Ovary (tissue), 9 donors: ENCODE measurements around the gene FUT6. TPM values are rescaled to one million over a fixed set of nuclear protein-coding genes. Genes with fewer than 3 reads are reported as not detected.

Experiments
- DNase-seq, 5 donors: peaks; one replicate each; pipeline ENCODE4 v3.0.0-alpha.2; 2019 to 2020
- H3K27ac ChIP-seq, 2 donors: fragments of 200-600 bp; one replicate each; pipeline versions ENCODE4 v1.5.1 to v1.8.0; 2019 to 2022
- H3K27me3 ChIP-seq: fragments of 200-600 bp; one replicate; pipeline ENCODE4 v1.8.0; 2022
- H3K36me3 ChIP-seq: fragments of 200-600 bp; sonication (generic); one replicate; pipeline ENCODE4 v1.5.1; 2019
- H3K4me1 ChIP-seq: one replicate; pipeline ENCODE4 v1.8.1; 2013; ENCODE audit warnings: mild to moderate bottlenecking, moderate library complexity; ENCODE audit not compliant: insufficient read depth
- H3K4me3 ChIP-seq: fragments of 200-600 bp; sonication (generic); one replicate; pipeline ENCODE4 v1.5.1; 2017
- H3K9me3 ChIP-seq, 2 donors: fragments of 200-600 bp in 1 of 2; sonication (generic) in 1 of 2; one replicate each; pipeline versions ENCODE4 v1.5.1 to v1.8.1; 2013 to 2019; ENCODE audit warnings: mild to moderate bottlenecking in 1 of 2, moderate library complexity in 1 of 2
- EP300 ChIP-seq: sonication (generic); formaldehyde crosslinking; IDR thresholded peaks from one replicate; pipeline ENCODE4 v1.6.1; 2017; ENCODE audit warnings: antibody characterized with exemption
- POLR2A ChIP-seq: fragments of 450-650 bp; IDR thresholded peaks from one replicate; pipeline ENCODE4 v1.6.1; 2017; ENCODE audit warnings: antibody characterized with exemption, mild to moderate bottlenecking, moderate library complexity
- WGBS, 3 donors: extraction: QIAGEN DNeasy Blood & Tissue Kit in 1 of 3; methylation state at CpG; one replicate each; pipeline versions ENCODE4 v1.1.5 to v1.1.7; 2013 to 2017; 5-methylcytosine and 5-hydroxymethylcytosine counted together
- intact Hi-C, 4 donors: fragments of 100-400 bp; cut with DNase I; formaldehyde crosslinking; loops; one replicate each; pipeline versions ENCODE4 v1.11.0 to v1.15.1; 2022 to 2023
- polyA plus RNA-seq, 2 donors: library from polyadenylated mRNA; stranded (reverse); fragments of 200-250 nt in 1 of 2; fragments of 350-450 nt in 1 of 2; fragmentation: Illumina TruSeq in 1 of 2; extraction: RNeasy Lipid Tissue Mini Kit (QIAGEN cat#74804) in 1 of 2; gene quantifications; one replicate each; pipeline ENCODE4 v1.2.3, GENCODE V29; 2013 to 2014
- total RNA-seq, 7 donors: library from RNA; depleted of rRNA in 2 of 7; stranded (reverse); fragments of >200 nt in 2 of 7; fragmentation: NEBNext Ultra II Directional in 3 of 7; extraction: Animal tissue kit (Norgen Biotek cat#: 25700) in 3 of 7; gene quantifications; one replicate each; pipeline versions ENCODE4 v1.1.0 to v1.2.4, GENCODE V29; 2016 to 2023
- TF ChIP-seq, protein P1 (sequence below), 3 donors: fragments of 450-650 bp in 2 of 3; fragments of 200-600 bp in 1 of 3; IDR thresholded peaks; one replicate each; pipeline versions ENCODE4 v1.5.1 to v1.8.0; 2016 to 2022; ENCODE audit warnings: antibody characterized with exemption in 3 of 3, mild to moderate bottlenecking in 1 of 3
- donor health status: DM: no; HTN: no; CAD: no; lungs with moderate emphysema.
- donor health status: DM: no; HTN: no; CAD: no.
- donor health status: Bipolar disorder and iron deficiency.
- donor health status: DM: yes; HTN: yes; CAD: no.
- donor health status: DM: no; HTN: no; CAD: no.
- donor health status: DM: yes; HTN: yes; CAD: no.

The FUT6 gene
- total and polyA plus RNA-seq, 9 donors = 0.11 to 2.6 (median 0.38) TPM; not detected in 5

- no peaks in the 10 kb centered on the region for H3K27me3 ChIP-seq
- no peak overlapping the region for H3K4me3 ChIP-seq
- H3K36me3 ChIP-seq = no peaks in the 10 kb centered on the region
- no peak overlapping the region for H3K27ac ChIP-seq
- H3K9me3 ChIP-seq = no peaks in the 10 kb centered on the region
- peaks cover 3% of the 10 kb centered on the region for H3K4me1 ChIP-seq
- intact Hi-C loops = no loop called here
- peak in 1 of 5 donors; percentile 51 for DNase-seq
- 0 to 2% (median 1%) methylated on average over 37 to 44 of the region's 47 CpGs for WGBS, 3 donors
- TF ChIP-seq, protein P1, sequence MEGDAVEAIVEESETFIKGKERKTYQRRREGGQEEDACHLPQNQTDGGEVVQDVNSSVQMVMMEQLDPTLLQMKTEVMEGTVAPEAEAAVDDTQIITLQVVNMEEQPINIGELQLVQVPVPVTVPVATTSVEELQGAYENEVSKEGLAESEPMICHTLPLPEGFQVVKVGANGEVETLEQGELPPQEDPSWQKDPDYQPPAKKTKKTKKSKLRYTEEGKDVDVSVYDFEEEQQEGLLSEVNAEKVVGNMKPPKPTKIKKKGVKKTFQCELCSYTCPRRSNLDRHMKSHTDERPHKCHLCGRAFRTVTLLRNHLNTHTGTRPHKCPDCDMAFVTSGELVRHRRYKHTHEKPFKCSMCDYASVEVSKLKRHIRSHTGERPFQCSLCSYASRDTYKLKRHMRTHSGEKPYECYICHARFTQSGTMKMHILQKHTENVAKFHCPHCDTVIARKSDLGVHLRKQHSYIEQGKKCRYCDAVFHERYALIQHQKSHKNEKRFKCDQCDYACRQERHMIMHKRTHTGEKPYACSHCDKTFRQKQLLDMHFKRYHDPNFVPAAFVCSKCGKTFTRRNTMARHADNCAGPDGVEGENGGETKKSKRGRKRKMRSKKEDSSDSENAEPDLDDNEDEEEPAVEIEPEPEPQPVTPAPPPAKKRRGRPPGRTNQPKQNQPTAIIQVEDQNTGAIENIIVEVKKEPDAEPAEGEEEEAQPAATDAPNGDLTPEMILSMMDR (IDR thresholded peaks at IDR 0.05) = no peak
- no peak for TF ChIP-seq POLR2A
- no peak for TF ChIP-seq EP300
Measured at GRCh38 chr19:5828661-5829566, 10.6 kb downstream of the FUT6 start.

DNA sequence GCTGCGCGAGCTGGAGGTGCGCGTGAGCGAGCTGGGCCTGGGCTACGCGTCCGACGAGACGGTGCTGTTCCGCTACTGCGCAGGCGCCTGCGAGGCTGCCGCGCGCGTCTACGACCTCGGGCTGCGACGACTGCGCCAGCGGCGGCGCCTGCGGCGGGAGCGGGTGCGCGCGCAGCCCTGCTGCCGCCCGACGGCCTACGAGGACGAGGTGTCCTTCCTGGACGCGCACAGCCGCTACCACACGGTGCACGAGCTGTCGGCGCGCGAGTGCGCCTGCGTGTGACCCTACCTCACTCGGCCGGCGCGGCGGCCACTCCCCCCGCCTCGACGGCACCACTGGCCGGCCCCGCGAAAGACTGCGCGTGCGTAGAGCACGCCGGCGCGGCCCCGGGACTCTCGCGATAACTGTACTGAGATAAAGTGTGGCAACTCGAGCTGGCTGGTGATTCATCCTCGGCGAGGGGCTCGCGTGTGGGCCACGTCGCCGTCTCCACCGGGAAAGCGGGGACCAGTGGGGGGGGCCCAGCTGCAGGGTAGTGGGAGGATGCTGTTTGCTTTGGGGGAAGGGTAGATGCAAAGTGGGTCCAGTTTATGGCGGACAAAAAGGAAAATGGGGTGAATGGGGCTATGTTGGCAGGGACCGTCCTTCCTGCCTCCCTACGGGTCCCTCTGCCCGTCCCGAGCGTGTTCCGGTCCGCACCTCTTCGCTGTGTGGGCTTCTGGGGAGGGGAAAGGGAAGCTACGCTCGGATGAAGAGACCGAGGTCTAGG is 11.4 kb downstream of the FUT6 start:
- intact Hi-C loops = no loop called here
- no peaks in the 10 kb centered on the region for H3K9me3 ChIP-seq
- TF ChIP-seq POLR2A = no peak
- TF ChIP-seq, protein P1 (IDR thresholded peaks at IDR 0.05) = no peak
- TF ChIP-seq EP300 = no peak
- H3K4me1 ChIP-seq = peaks cover 3% of the 10 kb centered on the region
- no peaks in the 10 kb centered on the region for H3K36me3 ChIP-seq
- 0 to 2% (median 1%) methylated on average over 67 to 91 of the region's 91 CpGs for WGBS, 3 donors
- peak overlapping the region; percentile 16 for H3K4me3 ChIP-seq
- DNase-seq = peak; percentile 64 to 91 (median 72)
- H3K27me3 ChIP-seq = no peaks in the 10 kb centered on the region
- H3K27ac ChIP-seq = no peak overlapping the region

DNA sequence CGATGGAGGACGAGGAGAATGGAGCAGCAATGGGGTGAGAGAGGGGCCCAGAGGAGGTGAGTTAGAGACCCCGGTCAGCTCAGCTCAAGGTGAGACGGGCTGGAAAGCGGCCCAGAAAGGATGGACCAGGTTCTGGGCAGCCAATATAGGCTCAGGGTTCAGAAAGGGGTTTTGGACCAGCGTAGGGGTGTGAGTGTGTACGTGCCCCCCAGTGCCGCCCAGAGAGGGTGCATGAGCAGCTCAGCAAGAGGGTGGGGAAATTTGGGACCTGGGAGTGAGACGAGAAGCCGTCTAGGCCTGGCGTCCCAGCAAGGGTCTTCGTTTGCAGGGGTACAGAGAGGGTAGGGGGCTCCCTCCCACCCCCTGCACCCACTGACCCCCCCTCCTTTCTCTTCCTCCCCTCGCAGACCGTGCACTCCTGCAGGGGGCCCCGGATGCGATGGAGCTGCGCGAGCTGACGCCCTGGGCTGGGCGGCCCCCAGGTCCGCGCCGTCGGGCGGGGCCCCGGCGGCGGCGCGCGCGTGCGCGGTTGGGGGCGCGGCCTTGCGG is 12.1 kb downstream of the FUT6 start:
- no peaks in the 10 kb centered on the region for H3K27me3 ChIP-seq
- H3K36me3 ChIP-seq = no peaks in the 10 kb centered on the region
- WGBS, 3 donors = 7 to 24% (median 13%) methylated on average over 15 to 37 of the region's 37 CpGs
- H3K4me1 ChIP-seq = peaks cover 3% of the 10 kb centered on the region
- DNase-seq = no peak
- no peak overlapping the region for H3K27ac ChIP-seq
- intact Hi-C loops = no loop called here
- TF ChIP-seq POLR2A = no peak
- TF ChIP-seq, protein P1 (IDR thresholded peaks at IDR 0.05) = no peak
- TF ChIP-seq EP300 = no peak
- H3K4me3 ChIP-seq = peak overlapping the region; percentile 16
- no peaks in the 10 kb centered on the region for H3K9me3 ChIP-seq

- Histone ChIP-seq H3K9me3 (no peaks in the 10 kb centered on the region), H3K27me3 (no peaks in the 10 kb centered on the region), H3K4me1 (peaks cover 4% of the 10 kb centered on the region), H3K27ac (no peak overlapping the region), H3K4me3 (no peak overlapping the region), H3K36me3 (no peaks in the 10 kb centered on the region)
- intact Hi-C loops = no loop called here
- TF ChIP-seq, protein P1 (IDR thresholded peaks at IDR 0.05) = no peak
- no peak for TF ChIP-seq EP300
- no peak for TF ChIP-seq POLR2A
- 17 to 21% (median 17%) methylated on average over 24 of the region's 24 CpGs for WGBS, 3 donors
- peak in 1 of 5 donors; percentile 54 for DNase-seq
Measured at GRCh38 chr19:5826531-5827341, 12.8 kb downstream of the FUT6 start.
